Hepatic stellate cell (primary cell): ENCODE data around the gene ALKBH2.

Experiments used
- DNase-seq: peaks from one replicate; pipeline ENCODE4 v3.0.0; 2011; ENCODE audit warnings: low spot score

ALKBH2 gene

GRCh38 chr12:109093022-109093918 is at the start of gene ALKBH2:
Gene ALKBH2 (minus strand): TSS chr12:109093472. CDS start chr12:109092786, 686 bp downstream.
- peak; percentile 93 for DNase-seq

GRCh38 chr12:109140560-109140959 is 47.3 kb upstream of the ALKBH2 start:
- DNase-seq = no peak

DNA sequence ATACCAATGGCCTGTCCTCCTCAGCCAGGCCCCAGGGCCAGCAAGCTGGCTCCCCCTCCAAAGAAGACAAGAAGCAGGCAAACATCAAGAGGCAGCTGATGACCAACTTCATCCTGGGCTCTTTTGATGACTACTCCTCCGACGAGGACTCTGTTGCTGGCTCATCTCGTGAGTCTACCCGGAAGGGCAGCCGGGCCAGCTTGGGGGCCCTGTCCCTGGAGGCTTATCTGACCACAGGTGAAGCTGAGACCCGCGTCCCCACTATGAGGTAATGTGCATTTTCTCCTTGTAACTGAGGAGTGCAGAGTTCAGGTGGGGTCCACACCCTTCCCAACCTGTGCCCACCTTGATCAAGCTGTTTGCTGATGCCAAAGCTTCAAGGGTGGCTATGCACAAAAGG is 46.5 kb upstream of the ALKBH2 start:
- DNase-seq = no peak

DNA sequence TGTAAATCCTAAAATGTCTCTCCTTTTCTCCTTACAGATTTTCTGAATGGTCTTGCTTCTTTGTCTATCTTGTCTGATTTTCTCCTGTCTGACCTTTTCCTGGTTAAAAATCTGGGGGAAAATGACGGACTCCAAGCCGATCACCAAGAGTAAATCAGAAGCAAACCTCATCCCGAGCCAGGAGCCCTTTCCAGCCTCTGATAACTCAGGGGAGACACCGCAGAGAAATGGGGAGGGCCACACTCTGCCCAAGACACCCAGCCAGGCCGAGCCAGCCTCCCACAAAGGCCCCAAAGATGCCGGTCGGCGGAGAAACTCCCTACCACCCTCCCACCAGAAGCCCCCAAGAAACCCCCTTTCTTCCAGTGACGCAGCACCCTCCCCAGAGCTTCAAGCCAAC is 46.1 kb upstream of the ALKBH2 start:
- no peak for DNase-seq

- DNase-seq = no peak
These were observed 43.8 kb upstream of the ALKBH2 start for GRCh38 chr12:109137055-109137454.

GRCh38 chr12:109134186-109134917 is 41.1 kb upstream of the ALKBH2 start:
- DNase-seq = peak; percentile 35

DNA sequence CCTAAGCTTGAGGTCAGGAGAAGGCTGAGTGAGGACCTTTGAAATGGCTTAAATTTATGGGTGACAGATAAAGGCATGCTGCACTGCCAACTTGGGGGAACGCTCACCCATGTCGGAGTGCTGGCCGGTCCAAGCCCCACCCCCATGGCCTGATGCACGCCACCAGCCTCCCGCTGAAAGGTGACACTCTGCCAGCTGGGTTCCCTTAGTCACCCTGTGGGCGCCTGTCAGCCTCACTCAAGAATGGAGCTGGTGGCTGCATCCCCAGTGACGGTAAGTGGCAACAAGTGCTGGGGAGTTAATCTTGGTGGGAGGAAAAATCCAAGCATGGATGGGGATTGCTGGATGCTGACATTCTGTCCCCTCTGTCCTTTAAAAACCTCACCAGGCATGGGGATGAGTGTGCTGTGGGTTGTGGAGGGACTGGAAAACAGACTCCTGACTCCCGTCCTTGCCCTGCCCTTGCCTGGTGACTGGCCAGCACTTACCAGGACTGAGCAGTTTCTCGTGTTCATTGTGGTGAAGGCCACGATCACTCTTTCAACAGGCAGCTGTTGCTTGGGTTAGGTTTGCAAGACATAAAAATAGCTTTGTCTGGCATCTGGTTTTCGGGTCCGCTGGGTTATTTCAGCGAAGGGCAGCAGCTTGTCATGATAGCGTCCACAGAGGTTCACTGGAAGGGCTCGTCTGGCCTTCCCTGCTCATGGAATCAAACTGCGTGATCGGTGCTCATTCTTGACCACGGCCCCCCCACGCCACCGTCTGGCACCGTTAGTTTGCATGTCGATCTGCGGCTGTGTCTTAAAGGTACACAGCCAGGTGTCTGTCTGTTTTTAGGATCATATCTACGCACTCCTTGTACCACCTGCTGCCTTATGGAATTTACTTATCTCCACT is 38.1 kb upstream of the ALKBH2 start:
- DNase-seq = peak; percentile 29

DNA sequence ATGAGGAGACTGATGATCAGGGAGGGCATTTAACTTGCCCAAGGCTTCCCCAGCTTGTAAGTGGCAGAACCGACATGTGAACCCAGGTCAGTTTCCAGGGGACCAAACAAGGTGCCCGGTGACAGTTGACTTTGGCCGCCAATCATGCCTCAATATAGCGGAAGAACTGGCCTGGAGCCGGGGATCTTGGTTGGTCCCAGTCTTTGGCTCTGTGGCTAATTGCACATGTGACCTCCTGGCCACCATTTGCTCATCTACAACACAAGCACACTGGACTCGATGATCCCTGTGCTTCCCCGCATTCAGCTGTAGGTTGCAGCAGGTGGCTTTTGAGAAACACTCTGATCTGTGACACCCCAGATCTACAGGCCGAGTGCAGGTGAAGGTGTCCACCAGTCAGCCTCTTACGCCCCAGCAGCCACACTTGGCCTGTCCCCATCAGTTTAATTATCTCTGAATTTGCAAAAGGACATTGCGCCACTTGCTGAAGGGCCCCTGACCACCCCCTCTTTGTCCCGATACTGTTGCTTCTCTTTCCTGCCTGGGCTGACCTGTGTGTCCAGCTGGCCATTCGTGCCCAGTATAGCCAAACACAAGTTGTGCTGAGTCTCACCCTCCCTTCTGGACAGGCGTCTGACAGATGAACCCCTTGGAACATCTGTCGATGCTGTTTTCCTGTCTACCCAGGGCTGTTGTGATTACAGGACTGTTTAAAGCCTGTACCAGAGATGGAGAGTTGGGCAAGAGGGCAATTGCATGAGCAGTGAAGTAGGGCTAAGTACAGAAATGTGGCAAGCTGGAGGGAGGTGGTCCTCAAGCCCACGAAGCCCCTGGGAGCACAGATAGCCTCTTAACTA is 37.3 kb upstream of the ALKBH2 start:
- DNase-seq = no peak

- DNase-seq = no peak
These were observed 34.4 kb upstream of the ALKBH2 start for GRCh38 chr12:109127533-109128242.

GRCh38 chr12:109126784-109127183 is 33.5 kb upstream of the ALKBH2 start:
- DNase-seq = no peak

GRCh38 chr12:109125791-109126190 is 32.5 kb upstream of the ALKBH2 start:
- no peak for DNase-seq

- no peak for DNase-seq
These were observed 31.8 kb upstream of the ALKBH2 start for GRCh38 chr12:109124878-109125648.

- DNase-seq = no peak
These were observed 28.1 kb upstream of the ALKBH2 start for GRCh38 chr12:109121346-109121880.

GRCh38 chr12:109120557-109120956 is 27.3 kb upstream of the ALKBH2 start:
- no peak for DNase-seq

DNA sequence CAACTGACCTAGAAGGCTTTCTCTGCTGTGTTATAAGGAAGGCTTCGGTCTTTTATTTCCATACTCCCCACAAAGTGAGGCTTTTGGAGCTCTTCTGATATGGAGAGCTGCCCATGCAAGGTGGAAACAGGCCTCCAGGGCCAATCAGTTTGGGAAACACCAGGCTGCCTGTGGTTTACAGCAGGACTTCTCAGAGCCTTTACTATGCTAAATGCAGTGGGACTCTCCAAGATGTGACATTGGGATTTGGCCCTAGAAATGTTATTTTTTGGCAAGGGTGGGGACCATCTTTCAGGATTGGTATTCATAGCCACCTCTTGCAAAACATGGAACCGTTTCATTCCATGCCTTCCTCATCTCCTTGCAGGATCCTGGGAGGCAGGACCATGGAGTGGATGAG is 26.8 kb upstream of the ALKBH2 start:
- no peak for DNase-seq

DNA sequence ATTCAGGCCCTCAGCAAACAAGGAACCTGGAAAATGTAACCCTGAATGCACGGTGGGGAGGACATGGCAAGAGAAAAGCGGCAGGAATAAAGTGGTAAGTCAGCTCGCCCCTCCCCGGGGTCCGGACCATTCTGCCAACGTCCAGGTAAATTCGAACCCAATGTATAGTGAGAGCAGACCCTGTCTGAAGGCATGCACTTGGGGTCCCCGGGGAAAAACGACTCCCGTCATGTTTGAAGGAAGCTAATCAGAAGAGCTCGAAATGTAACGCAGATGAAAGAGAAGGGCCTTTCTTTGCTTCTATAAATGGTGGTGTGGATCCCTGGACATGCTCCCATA is 23.3 kb upstream of the ALKBH2 start:
- no peak for DNase-seq

GRCh38 chr12:109115758-109116610 is 22.7 kb upstream of the ALKBH2 start, which contains the start of gene ACACB:
Gene ACACB (plus strand): TSS chr12:109116587. CDS start chr12:109139406, 22,819 bp downstream.
- no peak for DNase-seq

- no peak for DNase-seq
These were observed 22.1 kb upstream of the ALKBH2 start for GRCh38 chr12:109115404-109115757.

GRCh38 chr12:109114644-109115043 is 21.4 kb upstream of the ALKBH2 start:
- no peak for DNase-seq
